Ascending aorta (tissue), 2 donors: ENCODE data around the gene RHBDF1. TPM values are rescaled to one million over a fixed set of nuclear protein-coding genes. Genes with fewer than 3 reads are reported as not detected.

Experiments
- DNase-seq, 2 donors: peaks; one replicate each; pipeline ENCODE4 v3.0.0-alpha.2; 2019; ENCODE audit warnings: low spot score in 2 of 2
- H3K27ac ChIP-seq, 2 donors: fragments of 200-600 bp; sonication (generic); one replicate each; pipeline ENCODE4 v1.5.1; 2016 to 2017; ENCODE audit warnings: mild to moderate bottlenecking in 1 of 2
- H3K27me3 ChIP-seq: fragments of 200-600 bp; sonication (generic); one replicate; pipeline ENCODE4 v1.5.1; 2017
- H3K36me3 ChIP-seq, 2 donors: fragments of 200-600 bp; sonication (generic); one replicate each; pipeline ENCODE4 v1.5.1; 2016
- H3K4me1 ChIP-seq, 2 donors: fragments of 200-600 bp; sonication (generic); one replicate each; pipeline ENCODE4 v1.5.1; 2016 to 2017; ENCODE audit warnings: mild to moderate bottlenecking in 1 of 2
- H3K4me3 ChIP-seq, 2 donors: fragments of 200-600 bp; sonication (generic); one replicate each; pipeline ENCODE4 v1.5.1; 2016 to 2017; ENCODE audit warnings: mild to moderate bottlenecking in 1 of 2
- H3K9me3 ChIP-seq, 2 donors: fragments of 200-600 bp; sonication (generic); one replicate each; pipeline ENCODE4 v1.5.1; 2016
- intact Hi-C: fragments of 100-400 bp; cut with DNase I; formaldehyde crosslinking; loops from one replicate; pipeline ENCODE4 v1.15.1; 2023
- total RNA-seq: library from RNA; depleted of rRNA; stranded (reverse); fragments of >200 nt; gene quantifications from one replicate; pipeline ENCODE4 v1.1.0, GENCODE V29; 2016
- TF ChIP-seq, protein P1 (sequence below), 3 experiments: fragments of 200-600 bp in 2 of 3; fragments of 450-650 bp in 1 of 3; sonication (generic) in 2 of 3; IDR thresholded peaks; one replicate each; pipeline ENCODE4 v1.5.1; 2016 to 2019; ENCODE audit warnings: antibody characterized with exemption in 3 of 3, mild to moderate bottlenecking in 1 of 3, moderate library complexity in 1 of 3

Gene RHBDF1
- total RNA-seq, 1 donor from 2014 or later = 146 TPM

DNA sequence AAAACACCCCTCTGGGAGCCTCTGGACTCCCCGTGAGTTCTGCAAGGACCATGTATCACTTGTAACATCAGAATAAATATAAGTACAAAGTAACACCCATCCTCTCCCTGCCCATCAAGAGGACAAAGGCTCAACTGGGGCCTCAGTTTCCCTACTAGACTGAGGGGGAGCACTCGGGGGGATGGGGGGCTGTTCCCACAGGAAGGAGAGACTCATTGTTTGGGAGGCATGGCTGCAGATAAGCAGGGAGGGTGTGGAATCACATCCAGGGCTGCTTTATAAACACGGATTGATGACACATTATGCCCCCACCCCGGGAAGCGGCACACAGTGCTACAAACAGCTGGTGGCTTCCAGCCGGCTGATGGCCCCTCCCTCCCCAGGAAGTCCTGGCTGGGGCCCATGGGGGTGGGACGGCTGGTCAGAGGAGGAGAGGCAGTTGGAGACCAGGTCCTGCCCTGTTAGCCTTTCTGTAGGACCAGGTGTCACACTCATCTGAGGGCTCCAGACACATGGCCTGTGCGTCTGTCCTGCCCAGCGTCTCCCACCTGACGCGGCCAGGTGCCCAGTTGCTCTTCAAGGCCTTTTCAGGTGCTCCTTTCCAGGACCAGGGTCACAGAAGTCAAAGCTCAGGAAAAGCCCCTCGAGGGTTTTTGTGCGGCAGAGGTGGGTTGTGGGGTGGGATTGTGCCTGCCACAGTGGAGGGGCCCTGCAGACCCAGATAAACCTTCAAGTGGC, 4.3 kb upstream of the RHBDF1 start:
- H3K27me3 ChIP-seq = no peaks in the 10 kb centered on the region
- intact Hi-C loops = no loop called here
- H3K27ac ChIP-seq = peak overlapping the region; percentile 97 to 100
- peak; percentile 61 to 92 for DNase-seq
- H3K4me1 ChIP-seq = peaks cover 34 to 50% of the 10 kb centered on the region in 2 donors
- H3K9me3 ChIP-seq = no peaks in the 10 kb centered on the region
- TF ChIP-seq, protein P1, sequence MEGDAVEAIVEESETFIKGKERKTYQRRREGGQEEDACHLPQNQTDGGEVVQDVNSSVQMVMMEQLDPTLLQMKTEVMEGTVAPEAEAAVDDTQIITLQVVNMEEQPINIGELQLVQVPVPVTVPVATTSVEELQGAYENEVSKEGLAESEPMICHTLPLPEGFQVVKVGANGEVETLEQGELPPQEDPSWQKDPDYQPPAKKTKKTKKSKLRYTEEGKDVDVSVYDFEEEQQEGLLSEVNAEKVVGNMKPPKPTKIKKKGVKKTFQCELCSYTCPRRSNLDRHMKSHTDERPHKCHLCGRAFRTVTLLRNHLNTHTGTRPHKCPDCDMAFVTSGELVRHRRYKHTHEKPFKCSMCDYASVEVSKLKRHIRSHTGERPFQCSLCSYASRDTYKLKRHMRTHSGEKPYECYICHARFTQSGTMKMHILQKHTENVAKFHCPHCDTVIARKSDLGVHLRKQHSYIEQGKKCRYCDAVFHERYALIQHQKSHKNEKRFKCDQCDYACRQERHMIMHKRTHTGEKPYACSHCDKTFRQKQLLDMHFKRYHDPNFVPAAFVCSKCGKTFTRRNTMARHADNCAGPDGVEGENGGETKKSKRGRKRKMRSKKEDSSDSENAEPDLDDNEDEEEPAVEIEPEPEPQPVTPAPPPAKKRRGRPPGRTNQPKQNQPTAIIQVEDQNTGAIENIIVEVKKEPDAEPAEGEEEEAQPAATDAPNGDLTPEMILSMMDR (IDR thresholded peaks at IDR 0.05) = no peak
- peak overlapping the region; percentile 69 to 76 for H3K4me3 ChIP-seq
- peaks cover 7 to 17% of the 10 kb centered on the region in 2 donors for H3K36me3 ChIP-seq

DNA sequence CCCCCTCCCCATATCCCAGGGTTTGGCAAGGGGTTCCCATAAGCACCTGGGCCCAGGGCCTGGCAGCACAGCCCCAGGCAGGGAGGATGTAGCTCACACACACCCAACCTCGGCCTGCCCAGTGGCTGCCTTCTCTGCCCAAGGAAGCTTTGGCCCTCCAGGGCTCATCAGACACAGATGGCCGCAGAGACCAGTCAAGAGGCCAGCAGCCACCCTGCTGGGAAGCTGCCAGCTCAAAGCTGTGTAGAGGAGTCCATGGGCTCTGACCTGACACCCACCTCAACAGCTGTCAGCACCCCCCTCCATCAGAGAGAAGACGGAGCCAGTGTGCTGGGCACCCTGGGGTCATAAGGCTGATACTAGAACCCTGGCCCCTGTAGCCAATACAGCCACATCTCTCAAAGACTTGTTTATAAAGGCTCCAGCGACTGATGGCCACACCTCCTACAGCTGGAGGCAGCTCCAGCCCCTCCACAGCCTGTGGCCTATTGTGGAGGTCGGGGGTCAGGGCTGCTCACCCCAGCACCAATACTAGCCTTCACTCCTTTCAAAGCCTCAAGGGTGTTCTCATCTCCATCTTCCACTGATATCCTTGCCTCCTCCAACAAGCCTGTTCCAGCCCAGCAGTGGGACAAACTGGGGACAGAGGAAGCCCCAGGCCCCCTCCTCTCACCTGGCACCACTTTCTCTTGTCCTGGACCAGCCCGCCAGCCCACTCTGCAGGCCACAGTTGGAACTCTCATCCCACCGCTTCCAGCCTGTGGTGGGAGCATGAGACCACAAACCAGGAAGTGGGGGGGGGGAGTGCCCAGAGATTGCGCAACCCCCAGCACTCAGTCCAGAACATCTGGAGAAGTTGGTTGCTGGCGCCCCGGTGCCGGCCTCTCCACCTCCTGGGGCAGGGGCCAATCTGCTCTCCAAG, 3.4 kb upstream of the RHBDF1 start:
- Histone ChIP-seq H3K27me3 (no peaks in the 10 kb centered on the region), H3K4me1 (peaks cover 34 to 54% of the 10 kb centered on the region in 2 donors), H3K4me3 (peak overlapping the region; percentile 69 to 76), H3K27ac (peak overlapping the region; percentile 97 to 100), H3K36me3 (peaks cover 7 to 14% of the 10 kb centered on the region in 2 donors), H3K9me3 (no peaks in the 10 kb centered on the region)
- DNase-seq = peak; percentile 43 to 93
- TF ChIP-seq, protein P1 (IDR thresholded peaks at IDR 0.05) = peak in 2 of 3 experiments; percentile 16 to 17
- intact Hi-C loops = no loop called here

DNA sequence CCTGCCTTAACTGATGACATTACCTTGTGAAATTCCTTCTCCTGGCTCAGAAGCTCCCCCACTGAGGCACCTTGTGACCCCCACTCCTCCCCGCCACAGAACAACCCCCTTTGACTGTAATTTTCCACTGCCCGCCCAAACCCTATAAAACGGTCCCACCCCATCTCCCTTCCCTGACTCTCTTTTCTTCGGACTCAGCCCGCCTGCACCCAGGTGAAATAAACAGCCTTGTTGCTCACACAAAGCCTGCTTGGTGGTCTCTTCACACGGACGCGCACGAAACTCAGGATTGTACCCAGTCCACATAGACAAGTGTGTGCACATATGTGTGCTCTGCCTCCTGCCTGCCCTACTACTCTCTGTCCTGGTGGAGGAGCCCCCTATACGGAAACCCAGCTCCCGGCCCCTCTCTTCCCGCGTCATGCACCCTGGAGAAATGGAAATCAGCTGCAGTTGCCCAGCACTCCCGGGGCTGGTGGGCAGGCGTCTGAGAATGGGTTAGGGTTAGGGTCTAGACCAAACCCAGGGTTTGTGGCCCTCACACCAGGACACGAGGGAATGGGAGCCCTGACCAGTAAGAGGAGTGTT, 2.4 kb upstream of the RHBDF1 start:
- Histone ChIP-seq H3K36me3 (peaks cover 6% of the 10 kb centered on the region in 2 donors), H3K27ac (peak overlapping the region; percentile 97 to 100), H3K4me1 (peaks cover 35 to 63% of the 10 kb centered on the region in 2 donors), H3K27me3 (no peaks in the 10 kb centered on the region), H3K9me3 (no peaks in the 10 kb centered on the region), H3K4me3 (no peak overlapping the region)
- DNase-seq = no peak
- intact Hi-C loops = no loop called here
- TF ChIP-seq, protein P1 (IDR thresholded peaks at IDR 0.05) = no peak

DNA sequence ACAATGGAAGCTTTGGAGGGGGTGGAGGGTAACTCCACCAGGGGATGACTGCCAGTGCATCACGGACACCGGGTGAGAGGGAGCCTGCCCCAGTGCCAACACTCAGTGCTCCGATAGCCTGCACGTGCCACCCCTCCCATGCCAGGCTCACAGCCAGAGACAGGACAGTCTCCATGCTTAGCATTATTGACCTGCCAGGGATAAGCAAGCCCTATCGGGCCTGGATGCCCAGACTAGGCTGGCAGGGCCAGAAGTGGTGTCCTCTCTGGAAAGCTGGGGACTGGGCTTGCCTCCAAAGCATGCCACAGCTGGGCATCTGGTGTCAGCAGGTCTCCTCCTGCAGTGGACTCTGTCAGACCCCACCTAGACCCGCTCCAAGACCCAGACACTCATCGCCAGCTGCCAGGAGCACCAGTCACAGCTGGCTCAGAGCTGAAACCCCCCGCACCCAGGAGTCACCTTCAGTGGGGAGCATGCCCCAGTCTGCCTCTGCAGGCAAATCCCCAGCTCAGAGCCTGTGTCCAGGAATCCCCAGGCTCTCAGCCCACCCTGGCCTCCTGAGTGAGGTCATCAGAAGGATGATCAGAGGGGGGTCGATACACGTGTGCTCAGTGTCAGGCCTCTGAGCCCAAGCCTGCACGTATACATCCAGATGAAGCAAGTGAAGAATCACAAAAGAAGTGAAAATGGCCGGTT, 1.8 kb upstream of the RHBDF1 start:
- H3K4me1 ChIP-seq = peaks cover 31 to 62% of the 10 kb centered on the region in 2 donors
- TF ChIP-seq, protein P1 (IDR thresholded peaks at IDR 0.05) = no peak
- no peaks in the 10 kb centered on the region for H3K27me3 ChIP-seq
- no peak overlapping the region for H3K4me3 ChIP-seq
- no peak for DNase-seq
- H3K36me3 ChIP-seq = no peaks in the 10 kb centered on the region
- intact Hi-C loops = no loop called here
- H3K27ac ChIP-seq = peak overlapping the region; percentile 97 to 100
- no peaks in the 10 kb centered on the region for H3K9me3 ChIP-seq
